Fibroblast of skin of left quadriceps (primary cell): ENCODE measurements around the gene NCAPD3.
A peak's percentile ranks its signal among the peaks of the same experiment; 100 is the strongest.
"Not testable (repeated sequence)": the region's sequence is repeated elsewhere in the genome, so short reads cannot be mapped to it uniquely, and the experiment has no call there.

ENCODE experiments used
- DNase-seq, 2 experiments: peaks; one replicate each; pipeline ENCODE4 v3.0.0-alpha.2; 2013; ENCODE audit warnings: low read depth in 2 of 2

NCAPD3 gene

DNA sequence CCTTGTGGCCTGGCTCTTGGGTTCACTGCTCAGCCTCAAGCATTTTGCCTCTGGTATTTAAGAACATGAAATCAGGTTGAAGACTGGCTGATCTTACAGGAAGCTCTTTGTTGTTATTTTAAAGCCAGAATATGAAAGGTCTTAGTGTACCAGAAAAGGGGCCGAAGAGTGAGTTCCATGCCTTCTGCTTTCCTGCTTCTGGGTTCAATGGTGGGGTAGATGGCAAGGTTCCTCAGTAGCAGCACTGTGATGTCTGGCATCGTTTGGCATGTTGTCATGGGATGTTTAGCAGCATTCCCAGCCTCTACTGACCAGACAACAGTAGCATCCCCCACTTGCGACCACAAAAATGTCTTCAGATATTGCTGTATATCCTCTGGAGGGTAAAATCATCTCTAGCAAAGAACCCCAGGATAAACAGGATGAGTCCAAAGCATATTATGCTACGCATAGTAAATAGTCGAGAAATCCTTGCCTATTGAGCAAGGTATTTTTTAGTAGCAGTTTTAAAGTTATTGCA lies 3.1 kb upstream of the NCAPD3 start:
- no peak for DNase-seq

DNA sequence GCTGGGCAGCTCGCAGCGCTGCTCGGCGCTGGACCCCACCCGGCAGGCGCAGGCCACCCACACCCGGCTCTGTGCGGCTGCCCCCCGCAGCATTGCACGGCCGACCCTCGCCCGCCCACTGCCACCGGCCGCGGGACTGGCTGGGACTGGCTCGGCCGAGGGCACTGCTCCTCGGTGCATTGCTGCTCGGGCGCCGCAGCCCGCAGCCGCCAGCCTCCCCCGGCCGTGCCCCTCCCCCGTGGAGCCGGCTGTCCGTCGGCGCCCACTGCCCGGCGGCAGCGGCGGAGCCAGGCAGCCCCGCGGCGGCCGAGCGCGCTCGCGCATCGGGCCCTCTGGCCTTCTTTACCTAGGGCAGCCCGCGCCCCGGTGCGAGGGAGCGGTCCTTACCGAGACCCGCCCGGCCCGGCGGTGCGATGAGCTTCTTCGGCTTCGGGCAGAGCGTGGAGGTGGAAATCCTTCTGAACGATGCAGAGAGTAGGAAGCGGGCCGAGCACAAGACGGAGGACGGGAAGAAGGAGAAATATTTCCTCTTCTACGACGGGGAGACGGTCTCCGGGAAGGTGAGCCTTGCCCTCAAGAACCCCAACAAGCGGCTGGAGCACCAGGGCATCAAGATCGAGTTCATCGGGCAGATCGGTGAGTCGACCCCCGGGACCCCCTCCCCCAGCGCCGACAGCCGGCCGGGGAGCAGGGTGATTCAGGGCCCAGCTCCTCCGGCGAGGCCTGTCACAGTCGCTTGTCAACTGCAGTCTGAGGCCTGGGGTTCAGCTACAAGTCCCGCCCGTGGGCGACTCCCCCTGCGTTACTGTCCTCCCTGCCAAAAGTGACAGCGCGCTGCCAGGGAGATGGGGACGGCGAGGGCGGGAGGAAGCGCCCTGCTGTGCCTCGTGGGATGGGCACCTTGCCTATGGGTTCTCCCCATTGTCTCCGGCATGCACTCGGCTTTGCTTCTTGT lies 1.2 kb upstream of the NCAPD3 start:
- DNase-seq = no peak

DNA sequence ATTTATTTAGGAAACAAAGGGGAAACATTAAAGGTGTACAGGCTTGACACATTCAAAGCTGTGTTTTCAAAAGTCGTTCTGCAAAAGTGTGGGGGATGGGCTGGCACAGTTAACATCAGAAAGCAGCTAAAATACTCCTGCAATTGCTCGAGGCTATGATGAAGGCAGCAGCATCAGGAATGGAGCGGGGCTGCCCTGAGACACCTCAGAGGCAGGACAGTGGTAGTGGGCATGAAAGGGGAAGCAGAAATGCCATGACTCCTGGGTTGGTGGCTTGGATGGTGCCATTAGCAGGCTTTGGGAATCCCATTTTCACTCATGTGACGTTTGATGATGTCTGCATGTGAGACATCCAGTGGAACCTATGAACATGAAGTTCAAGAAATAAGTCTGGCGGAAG lies 646 bp downstream of the NCAPD3 start:
- DNase-seq = no peak

DNA sequence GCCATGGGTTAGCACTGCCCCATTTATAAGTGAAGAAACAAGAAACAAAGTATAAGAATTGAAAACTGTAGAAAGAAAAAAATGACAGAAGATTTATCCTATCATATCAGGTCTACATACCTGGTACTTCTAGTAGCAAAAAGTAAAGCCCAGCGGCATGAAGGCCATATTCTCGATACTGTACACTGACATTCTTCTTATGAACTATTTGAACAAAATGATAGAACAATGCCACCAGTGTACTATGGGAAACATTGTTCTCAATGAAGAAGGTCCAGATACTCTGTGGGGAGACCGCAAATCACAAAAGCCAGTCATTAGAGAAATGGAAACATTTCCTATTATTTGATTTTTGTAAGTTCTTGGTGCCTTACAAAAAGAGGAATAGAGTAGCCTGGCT lies 7.0 kb downstream of the NCAPD3 start:
- DNase-seq = no peak

DNA sequence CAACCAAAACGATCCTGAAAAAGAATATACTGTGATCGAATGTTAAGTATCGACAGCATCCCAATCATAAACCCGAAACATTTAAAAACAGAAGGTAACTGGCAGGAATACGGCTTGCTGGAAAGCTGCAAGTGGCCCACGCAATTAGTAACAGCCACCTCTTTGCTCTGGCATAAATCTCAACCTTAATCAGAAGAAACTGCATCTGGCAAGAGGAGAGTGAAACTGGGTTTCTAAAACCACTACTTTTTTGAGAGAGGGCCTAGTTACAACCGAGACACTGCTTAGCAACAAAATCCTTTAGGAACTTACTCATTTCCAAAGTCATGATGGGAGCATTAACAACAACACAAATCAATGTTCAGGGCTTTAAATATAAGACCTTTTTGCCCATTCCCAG lies 7.9 kb downstream of the NCAPD3 start:
- DNase-seq = no peak

DNA sequence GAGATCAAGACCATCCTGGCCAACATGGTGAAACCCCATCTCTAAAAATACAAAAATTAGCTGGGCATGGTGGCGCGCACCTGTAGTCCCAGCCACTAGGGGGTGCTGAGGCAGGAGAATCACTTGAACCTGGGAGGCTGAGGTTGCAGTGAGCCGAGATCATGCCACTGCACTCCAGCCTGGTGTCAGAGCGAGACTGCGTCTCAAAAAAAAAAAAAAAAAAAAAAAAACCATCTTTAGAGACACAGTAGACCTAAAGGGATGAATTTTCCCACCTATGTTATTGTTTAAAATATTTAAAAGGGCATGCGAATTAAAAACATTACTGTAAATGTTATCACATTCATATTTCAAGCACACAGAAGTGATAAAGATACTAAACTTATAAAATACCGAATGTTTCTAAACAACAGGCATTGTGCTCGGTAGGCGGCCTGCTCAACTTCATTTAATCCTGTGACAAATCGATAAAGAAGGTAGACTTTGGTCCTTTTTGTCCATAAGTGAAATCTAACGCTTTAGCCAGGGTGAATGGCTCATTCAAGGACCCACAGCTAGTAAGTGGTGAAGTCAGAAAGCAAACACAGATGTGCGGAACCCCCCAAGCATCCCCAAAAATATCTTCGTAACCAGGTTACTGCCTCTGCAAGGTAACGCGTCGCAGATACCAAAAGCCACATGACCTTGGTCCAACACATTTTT lies 16.1 kb downstream of the NCAPD3 start:
- no peak for DNase-seq

DNA sequence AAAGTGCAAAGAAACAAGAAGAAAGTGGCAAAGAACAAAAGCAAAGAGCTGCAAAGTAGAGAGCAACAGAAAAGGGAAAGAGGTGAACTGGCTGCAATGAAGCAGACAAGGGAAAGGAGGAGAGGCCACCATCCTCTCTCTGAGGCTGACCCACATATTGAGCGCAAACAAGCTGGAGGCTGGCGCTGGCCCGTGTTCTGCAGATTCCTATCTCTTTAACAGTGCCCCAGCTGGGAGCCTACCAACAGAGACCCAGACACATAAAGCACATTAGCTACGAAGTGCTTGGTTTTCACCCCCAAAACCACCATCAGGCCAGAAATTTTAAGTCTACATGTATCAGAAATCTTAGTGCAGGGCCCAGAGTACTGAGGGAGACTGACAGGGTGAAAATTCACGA lies 17.6 kb downstream of the NCAPD3 start:
- DNase-seq = no peak

DNA sequence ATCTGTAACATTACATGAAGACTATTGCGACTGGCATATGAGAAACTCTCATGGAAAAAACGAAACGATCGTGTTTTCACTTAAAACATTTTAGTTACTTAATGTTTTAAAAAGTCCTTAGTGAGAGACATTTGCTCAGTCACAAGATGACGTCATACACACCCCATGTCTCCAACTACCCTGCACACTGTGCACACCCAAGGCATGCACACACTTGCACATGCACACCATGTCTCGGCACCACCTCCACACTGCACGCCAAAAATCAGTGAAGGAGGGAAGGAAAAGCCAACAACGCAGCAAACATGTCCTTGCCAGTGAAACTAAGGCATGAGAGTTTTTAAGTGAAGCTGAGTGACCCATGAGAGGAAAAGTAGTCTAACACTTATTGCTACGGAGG lies 18.0 kb downstream of the NCAPD3 start:
- DNase-seq = no peak

DNA sequence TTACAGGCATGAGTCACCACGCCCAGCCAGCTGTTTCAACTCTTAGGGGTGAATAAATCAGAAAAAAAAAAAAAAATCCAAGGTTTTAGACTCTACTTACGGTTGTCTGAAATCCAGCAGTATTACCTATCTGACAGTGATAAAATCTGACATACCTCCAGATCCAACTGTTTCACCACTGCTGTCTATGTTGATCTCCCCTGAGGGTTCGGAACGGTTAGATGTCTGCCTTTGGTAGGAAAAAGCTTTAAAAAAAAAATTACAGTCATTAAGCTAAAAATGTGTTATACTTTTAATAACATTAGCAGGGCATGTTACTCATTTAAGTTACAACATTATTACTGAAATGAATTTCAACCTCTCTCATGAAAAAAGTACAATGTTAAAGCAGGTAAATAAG lies 21.1 kb downstream of the NCAPD3 start:
- DNase-seq = no peak

DNA sequence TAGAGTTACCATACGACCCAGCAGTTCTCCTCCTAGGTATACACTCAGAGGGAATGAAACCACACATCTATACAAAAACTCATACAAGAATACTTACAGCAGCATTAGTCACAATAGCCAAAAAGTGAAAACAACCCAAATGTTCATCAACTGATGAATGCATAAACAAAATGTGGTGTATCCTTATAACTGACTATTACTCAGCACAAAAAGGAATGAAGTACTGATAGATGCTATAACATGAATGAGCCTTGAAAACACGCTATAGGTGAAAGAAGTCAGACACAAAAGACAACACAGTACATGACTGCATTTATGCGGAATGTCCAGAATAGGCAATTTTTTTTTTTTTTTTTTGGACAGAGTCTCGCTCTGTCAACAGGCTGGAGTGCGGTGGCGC lies 23.1 kb downstream of the NCAPD3 start:
- DNase-seq = no peak

DNA sequence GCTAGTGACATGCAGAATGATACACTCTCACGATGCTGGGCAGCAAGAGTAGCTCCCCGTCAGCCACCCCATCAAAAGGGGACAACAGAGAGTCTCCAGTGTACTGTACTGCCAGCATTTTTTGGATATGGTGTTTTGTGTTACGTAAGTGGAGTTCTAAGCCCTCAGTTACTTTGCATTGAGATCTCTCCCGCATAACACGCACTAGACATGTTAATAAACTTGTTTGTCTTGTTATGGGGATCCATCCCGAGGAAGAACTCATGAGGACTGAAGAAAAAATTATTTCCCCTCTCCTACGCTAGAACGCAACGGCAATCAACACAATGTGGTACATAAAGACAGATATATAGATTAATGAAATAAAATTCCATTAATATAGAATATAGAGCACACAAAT lies 24.2 kb downstream of the NCAPD3 start:
- no peak for DNase-seq

DNA sequence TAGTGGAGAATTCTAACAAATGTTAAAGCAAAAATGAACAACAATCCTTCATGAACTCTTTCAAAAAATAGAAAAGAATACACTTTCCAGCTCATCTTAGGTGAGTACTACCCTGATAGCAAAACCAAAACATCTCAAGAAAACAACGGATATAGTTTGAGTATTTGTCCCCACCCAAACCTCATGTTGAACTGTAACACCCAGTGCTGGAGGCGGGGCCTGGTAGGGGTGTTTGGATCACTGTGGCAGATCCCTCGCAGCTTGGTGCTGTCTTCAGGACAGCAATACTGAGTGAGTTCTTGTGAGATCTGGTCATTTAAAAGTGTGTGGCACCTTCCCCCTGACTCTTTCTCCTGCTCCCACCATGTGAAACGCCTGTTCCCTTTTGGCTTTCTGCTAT lies 27.0 kb downstream of the NCAPD3 start:
- DNase-seq = no peak

DNA sequence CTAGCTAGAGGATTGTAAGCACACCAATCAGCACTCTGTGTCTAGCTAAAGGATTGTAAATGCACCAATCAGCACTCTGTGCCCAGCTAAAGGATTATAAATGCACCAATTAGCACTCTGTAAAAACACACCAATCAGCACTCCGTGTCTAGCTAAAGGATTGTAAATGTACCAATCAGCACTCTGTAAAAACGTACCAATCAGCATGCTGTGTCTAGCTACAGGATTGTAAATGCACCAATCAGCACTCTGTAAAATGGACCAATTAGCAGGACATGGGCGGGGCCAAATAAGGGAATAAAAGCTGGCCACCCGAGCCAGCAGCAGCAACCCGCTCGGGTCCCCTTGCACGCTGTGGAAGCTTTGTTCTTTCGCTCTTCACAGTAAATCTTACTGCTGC lies 35.7 kb downstream of the NCAPD3 start:
- DNase-seq = not testable (repeated sequence)

DNA sequence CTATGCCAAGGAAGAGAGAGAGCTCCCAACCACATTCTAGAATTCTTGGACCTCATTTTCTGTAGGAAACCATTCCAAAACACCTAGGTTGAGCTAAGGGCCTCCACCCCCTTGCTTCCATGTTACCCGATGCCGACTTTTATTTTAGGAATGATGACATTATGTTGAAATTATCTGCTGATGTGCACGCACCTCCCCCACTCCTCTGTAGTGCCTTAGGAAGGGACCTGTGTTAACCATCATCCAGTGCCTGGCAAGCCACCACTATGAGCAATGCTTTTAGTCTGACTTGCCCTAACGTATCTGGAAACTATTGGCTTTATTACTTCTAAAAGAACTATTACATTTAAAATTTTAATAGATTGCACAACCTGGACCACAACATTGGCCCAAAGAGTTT lies 42.1 kb downstream of the NCAPD3 start:
- peak; percentile 5 to 11 for DNase-seq

DNA sequence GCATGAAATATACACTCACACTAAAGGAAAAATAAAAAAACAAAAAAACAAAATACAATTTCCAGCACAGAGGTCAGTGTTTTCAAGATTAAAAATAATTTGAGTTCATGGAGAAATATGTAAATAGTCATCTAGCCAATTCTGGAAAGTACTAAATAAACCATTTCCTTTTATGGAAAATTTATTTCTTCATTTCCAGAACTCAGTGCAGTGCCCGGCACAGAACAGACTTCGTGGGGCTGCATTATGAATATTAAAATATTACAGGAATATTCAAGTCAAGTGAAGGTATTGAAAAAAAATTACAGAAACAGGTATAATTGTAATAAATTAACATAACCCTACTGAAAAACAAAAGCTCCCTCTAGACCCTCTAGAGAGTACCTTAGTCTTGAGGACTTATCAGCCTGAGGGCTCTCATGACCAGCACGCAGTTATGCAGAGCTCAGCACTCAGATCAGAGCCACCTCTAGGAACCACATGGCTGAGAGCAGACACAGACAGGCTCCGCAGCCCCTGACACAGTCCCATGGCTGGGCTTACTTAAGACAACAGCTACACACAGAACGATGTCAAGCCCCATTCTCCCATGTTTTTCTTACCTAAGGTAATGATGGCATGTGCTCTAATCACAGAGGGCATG lies 45.6 kb downstream of the NCAPD3 start:
- DNase-seq = no peak

DNA sequence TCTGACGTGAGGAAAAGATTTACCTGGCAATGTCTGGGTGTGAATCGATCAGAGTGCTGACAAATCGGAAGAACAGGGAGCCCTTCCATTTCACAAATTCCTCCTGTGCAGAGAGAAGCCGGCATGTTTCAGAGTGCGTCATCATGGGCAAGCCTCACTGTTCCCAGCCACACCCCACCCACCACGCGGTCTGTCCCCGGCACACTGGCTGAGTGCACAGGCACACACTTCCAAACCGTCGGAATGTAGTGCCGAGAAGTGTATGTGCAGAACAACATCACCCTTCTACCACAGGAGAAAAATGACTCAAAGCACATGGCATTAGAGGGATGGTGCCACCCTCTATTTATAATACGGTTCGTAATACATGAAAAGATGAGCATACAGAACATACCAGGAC lies 47.5 kb downstream of the NCAPD3 start:
- DNase-seq = no peak

DNA sequence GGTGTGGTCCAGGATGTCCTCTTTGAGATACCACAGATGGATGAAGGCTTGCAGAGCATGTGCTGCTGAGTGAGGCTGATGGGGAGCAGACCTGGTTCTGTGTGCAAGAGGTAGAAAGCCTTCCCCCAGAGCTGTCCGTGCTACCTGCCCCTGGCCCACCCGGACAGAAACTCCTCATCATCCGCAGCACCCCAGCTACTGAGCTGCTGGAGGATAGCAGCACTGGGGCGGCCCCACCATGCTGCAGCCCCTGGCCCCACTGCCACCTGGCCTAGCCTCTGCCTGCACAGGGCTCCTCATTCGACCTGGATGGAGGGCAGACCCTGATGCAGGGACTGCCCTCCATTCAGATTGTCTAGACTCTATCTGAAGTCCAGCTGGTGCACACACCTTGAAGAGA lies 50.5 kb downstream of the NCAPD3 start:
- no peak for DNase-seq

DNA sequence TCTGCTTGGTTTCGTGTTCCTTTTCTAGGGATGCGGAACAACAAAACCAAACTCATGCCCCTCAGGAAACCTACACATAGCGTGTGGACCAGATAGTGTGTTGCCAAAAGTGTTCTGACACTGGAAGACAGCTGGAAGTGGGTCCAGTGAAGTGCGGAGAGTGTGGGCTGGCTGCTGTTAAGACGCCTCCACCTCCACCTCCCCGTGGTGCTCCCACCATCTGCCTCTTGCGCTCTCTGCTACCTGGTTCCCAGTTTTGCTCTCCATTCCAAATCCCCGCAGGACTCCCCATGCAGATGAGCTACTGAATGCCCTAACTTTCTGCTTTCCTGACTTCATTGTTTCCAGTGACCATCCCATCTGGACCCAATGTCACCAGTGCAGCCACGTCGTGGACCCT lies 51.8 kb downstream of the NCAPD3 start:
- no peak for DNase-seq

DNA sequence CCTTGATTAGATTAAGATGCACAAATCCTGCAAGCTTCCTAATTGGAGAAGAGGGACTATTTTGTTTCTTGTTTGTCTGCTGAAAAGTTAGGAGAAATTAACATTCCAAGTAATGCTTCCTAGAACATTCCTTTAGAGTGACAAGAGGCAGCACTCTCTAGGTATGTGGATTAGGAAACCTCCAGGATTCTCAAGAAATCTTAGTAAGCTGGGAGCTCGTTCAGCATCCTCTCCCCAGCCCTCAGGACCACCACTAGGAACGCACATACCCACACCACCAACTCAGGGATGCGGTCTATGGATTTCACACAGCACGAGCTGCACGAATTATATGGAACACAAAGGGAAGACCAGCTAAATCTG lies 52.9 kb downstream of the NCAPD3 start:
- peak in 1 of 2 experiments; percentile 7 for DNase-seq

DNA sequence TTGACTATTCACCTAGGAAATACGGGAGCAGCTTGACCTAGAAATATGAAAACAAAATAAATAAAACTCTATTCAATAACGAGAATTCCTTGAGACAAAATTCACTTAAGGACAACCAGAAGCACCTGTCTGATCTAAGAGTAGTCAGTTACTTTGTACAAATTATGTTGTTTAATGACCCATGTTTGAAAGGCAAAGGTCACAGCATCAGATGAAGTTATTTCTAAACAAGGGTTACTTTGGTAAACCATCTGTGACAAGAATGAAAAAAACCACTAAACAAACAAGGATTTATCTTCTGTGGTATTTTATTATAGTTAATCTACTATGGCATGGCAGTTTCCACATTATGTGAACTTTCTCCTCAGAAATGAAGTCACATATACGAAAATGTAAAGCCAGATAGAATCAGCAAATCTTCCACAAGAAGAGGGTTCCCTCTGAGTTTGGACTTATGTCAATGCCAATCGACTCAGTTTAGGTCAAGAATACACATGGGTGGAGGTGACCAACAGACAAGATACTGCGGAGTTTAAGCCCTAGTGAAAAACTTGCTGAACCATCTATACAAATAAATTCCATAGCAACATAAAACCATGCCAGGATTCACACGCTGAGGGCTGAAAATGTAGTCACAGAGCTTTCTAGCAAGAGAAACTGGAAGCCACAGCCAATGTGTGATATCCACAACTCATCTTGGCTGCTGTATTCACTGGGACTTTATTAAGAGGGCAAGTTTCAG lies 53.4 kb downstream of the NCAPD3 start:
- DNase-seq = no peak

DNA sequence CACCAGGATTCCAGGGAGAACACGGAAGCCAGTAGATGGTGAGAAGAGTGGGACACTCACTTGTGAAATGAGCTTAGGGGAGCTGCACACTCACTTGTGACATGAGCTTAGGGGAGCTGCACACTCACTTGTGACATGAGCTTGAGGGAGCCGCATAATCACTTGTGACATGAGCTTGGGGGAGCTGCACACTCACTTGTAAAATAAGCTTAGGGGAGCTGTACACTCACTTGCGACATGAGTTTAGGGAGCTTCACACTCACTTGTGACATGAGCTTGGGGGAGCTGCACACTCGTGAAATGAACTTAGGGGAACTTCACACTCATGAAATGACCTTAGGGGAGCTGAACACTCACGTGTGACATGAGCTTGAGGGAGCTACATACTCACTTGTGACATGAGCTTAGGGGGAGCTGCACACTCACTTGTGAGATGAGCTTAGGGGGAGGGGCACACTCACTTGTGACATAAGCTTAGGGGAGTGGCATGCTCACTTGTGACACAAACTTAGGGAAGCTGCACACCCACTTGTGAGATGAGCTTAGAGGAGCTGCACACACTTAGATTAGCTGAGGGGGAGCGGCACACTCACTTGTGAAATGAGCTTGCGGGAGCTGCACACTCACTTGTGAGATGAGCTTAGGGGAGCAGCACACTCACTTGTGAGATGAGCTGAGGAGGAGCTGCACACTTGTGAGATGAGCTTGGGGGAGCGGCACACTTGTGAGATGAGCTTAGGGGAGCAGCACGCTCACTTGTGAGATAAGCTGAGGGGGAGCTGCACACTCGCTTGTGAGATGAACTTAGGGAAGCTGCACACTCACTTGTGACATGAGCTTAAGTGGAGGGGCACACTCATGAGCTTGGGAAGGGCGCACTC lies 59.0 kb downstream of the NCAPD3 start:
- DNase-seq = no peak
